Measurements from ENCODE around the gene SHC1.

The SHC1 gene

DNA sequence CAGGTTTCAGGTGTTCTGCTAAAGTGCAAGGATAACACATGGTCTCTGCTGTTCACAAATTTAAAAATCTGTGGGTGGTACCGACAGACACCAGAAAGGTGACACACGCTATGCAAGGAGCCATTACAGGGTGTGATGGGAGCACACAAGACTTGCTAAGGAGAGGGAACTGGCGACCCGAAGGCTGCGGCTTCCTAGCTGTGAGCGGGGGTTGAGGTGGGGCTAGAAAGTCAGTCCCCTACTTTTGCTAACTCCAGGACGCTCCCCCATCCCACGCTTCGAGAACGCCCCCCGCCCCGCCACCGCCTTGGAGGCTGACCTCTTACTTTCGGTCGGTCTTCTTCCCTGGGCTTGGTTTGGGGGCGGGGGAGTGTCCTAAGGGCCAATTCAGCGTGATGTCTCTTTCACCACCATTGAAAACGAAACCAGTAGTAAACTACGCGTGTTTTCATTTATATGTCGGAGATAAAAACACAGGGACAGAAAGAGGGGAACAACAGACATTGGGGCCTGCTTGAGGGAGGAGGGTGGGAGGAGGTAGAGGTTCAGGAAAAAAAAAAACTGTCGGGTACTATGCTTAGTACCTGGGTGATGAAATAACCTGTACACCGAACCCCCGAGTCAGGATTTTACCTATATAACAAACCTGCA, 5.0 kb upstream of the SHC1 start:
- ChIA-PET POLR2A (interaction anchor here (0.6 to 3.7 kb wide), 4 partner anchors 8 to 28 kb away, joined by 3 to 17 read pairs (median 10); partner anchors contain the start of genes FLAD1, PBXIP1 and PYGO2), CTCF (interaction anchor here (1.0 to 13.1 kb wide), 4 partner anchors 20 to 28 kb away, joined by 3 to 176 read pairs (median 3); partner anchors contain the start of genes LENEP, PBXIP1 and ZBTB7B)
- no peak for DNase-seq (ENCODE audit: low read depth, low spot score)
- H3K4me3 ChIP-seq (ENCODE audit: low read depth, low read length), result peak overlapping the region; percentile 68
- TF ChIP-seq, protein P1, sequence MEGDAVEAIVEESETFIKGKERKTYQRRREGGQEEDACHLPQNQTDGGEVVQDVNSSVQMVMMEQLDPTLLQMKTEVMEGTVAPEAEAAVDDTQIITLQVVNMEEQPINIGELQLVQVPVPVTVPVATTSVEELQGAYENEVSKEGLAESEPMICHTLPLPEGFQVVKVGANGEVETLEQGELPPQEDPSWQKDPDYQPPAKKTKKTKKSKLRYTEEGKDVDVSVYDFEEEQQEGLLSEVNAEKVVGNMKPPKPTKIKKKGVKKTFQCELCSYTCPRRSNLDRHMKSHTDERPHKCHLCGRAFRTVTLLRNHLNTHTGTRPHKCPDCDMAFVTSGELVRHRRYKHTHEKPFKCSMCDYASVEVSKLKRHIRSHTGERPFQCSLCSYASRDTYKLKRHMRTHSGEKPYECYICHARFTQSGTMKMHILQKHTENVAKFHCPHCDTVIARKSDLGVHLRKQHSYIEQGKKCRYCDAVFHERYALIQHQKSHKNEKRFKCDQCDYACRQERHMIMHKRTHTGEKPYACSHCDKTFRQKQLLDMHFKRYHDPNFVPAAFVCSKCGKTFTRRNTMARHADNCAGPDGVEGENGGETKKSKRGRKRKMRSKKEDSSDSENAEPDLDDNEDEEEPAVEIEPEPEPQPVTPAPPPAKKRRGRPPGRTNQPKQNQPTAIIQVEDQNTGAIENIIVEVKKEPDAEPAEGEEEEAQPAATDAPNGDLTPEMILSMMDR (IDR thresholded peaks at IDR 0.05; ENCODE audit: insufficient read depth, low read length, missing control alignments), result no peak

DNA sequence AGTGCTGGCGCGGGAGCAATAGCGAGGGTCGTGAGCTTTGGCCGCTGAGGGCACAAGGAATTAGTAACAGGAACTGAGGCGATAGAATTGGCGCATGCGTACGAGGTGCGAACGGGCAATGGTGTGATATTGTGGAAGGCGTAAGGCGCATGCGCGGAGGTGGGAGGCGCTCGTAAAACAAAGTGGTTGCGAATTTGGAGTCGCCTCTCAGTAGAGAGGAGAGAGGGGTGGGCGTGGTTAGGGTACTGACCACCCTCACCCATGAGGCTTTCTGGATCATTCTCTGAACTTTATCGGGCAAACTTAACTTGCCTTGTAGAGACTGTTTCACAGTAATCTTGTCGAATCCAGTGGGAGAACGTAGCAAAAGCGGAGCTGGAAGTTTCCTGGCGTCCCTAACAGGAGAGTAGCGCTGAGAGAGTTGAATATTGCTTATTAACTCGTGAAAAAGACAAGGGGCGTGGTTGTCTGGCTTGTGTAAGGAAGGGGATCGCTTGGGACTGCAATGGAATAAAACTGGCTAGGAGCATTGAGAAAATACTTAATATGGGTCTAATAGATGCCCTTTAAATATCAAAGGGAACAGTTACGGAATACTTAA, 4.4 kb upstream of the SHC1 start:
- TF ChIP-seq, protein P1 (IDR thresholded peaks at IDR 0.05; ENCODE audit: insufficient read depth, low read length, missing control alignments), result no peak
- DNase-seq (ENCODE audit: low read depth, low spot score), result peak; percentile 42
- ChIA-PET POLR2A (interaction anchor here (0.6 to 3.7 kb wide), 4 partner anchors 9 to 28 kb away, joined by 3 to 17 read pairs (median 10); partner anchors contain the start of genes FLAD1, PBXIP1 and PYGO2), CTCF (interaction anchor here (1.0 to 13.1 kb wide), 4 partner anchors 14 to 110 kb away, joined by 3 to 176 read pairs (median 26); partner anchors contain the start of genes LENEP, PBXIP1 and PYGO2)
- peak overlapping the region; percentile 68 for H3K4me3 ChIP-seq (ENCODE audit: low read depth, low read length)

DNA sequence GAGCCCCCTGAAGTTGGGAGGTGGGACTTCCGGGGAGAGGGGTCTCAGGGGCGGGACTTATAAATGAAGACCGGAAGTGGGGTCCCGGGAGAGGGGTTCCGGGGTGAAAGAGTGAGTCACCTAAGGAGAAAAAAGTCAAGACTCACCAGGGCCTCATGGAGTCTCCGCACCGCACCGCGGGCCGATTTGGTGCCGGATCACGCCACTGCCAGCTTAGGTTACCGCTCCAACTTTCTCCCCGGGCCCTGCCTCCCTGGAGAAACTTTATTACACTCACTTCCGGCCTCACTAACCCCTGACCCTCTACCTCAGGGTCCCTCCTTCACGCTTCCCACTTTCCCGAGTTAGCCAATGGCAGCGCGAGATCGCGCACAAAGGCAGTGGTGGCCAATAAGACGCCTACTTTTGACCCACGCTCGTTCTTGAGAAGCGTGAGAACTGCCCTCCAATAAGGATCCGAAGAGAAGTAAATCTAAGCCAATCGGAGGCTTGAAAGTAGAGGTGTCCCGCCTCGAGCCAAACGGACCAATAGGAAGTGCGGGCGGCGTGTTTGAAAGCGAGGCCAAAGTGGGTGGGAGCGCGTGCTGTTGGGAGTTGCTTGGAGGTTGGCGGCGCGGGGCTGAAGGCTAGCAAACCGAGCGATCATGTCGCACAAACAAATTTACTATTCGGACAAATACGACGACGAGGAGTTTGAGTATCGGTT, 3.7 kb upstream of the SHC1 start, which contains the start of gene CKS1B:
Gene CKS1B, plus strand, starts transcription at position 580 of the 706 bp plus-strand sequence. Its CDS starts 65 bp downstream, at position 645.
- ChIA-PET POLR2A (interaction anchor here (0.5 to 4.7 kb wide), 8 partner anchors 9 to 29 kb away, joined by 3 to 74 read pairs (median 5); partner anchors contain the start of genes FLAD1, LENEP, PBXIP1 and PYGO2), CTCF (interaction anchor here (1.0 to 13.1 kb wide), 4 partner anchors 13 to 111 kb away, joined by 3 to 176 read pairs (median 26); partner anchors contain the start of genes LENEP, PBXIP1 and PYGO2)
- peak; percentile 100 for DNase-seq (ENCODE audit: low read depth, low spot score)
- peak within 1 kb of the TSS; percentile 75 for H3K4me3 ChIP-seq (ENCODE audit: low read depth, low read length)
- TF ChIP-seq, protein P1 (IDR thresholded peaks at IDR 0.05; ENCODE audit: insufficient read depth, low read length, missing control alignments), result no peak

DNA sequence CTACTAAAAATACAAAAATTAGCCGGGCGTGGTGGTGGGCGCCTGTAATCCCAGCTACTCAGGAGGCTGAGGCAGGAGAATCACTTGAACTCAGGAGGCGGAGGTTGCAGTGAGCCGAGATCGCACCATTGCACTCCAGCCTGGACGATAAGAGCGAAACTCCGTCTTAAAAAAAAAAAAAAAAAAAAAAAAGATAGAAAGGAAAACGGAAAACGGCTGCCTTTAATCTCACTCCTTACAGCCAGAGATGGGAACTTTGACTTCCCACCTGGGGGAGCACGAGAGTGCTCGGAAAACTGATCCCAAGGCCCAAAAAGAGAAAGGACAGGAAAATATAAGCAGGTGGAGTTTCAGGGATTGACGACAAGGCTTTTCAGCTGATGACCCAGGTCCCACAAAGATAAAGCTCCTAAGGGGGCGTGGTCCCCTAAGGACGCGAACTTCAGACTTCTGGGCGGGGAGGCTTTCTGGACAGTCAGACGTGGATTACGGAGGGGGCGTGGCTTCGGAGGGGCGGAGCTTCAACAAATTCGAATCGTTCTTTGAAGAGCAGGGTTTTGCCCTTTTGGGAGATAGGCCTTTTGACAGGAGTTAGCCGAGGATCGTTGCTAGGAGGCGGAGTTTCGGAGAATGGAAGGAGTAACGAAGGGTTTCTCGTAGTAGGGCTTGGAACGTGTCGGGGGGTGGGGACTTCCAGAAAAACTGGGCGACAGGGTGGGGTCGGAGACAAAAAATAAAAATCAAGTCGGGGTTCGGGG, 3.0 kb upstream of the SHC1 start:
- ChIA-PET POLR2A (interaction anchor here (0.5 to 4.7 kb wide), 11 partner anchors 9 to 111 kb away, joined by 3 to 74 read pairs (median 4); partner anchors contain the start of genes FLAD1, LENEP, PBXIP1 and PYGO2), CTCF (interaction anchor here (1.5 to 13.1 kb wide), 5 partner anchors 12 to 199 kb away, joined by 4 to 176 read pairs (median 20); partner anchors contain the start of genes KRTCAP2, LENEP, PBXIP1 and PYGO2)
- DNase-seq (ENCODE audit: low read depth, low spot score), result peak; percentile 82
- H3K4me3 ChIP-seq (ENCODE audit: low read depth, low read length), result peak overlapping the region; percentile 75
- TF ChIP-seq, protein P1 (IDR thresholded peaks at IDR 0.05; ENCODE audit: insufficient read depth, low read length, missing control alignments), result no peak

DNA sequence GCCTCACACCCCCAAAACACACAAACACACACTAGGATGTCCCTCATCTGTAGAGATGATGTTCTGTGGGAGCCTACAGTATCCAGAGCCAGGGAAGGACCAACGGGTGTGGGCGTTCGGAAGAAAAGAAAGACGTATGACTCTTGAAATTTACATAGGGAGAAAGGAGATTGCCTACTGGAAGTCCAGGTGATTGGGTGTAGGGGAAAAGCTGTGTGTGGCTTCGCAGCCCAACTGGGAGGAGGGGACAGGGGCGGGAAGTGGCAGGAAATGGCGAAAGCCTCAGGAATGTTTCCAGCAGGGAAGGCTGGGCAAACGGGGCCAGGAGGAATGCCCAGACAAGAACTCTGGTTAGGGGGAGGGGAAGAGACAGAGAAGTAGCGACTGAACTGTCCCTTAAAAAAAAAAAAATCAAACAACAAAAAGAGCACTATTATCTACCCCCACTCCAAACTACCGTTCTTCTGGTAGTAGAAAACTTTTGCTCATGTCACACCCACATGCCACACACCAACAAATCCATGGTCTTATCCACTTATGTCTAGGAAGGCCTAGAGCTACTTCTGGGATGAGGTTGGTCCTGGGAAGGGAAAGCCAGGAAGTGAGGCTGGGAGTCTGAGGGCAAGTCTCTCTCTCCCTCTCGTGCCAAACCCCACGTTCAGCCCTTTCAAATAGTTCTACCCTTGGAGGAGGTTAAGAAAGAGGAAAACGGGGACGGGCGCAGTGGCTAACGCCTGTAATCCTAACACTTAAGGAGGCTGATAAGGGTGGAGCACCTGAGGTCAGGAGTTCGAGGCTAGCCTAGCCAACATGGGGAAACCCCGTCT, 2.2 kb upstream of the SHC1 start:
- POLR2A ChIA-PET, result interaction anchor here (0.7 to 4.7 kb wide), 7 partner anchors 8 to 45 kb away, joined by 3 to 74 read pairs (median 4); partner anchors contain the start of genes FLAD1, PBXIP1 and PYGO2
- CTCF ChIA-PET, result interaction anchor here (1.0 to 13.1 kb wide), 7 partner anchors 11 to 200 kb away, joined by 4 to 176 read pairs (median 7); partner anchors contain the start of genes KRTCAP2, LENEP, PBXIP1 and PYGO2
- TF ChIP-seq, protein P1 (IDR thresholded peaks at IDR 0.05; ENCODE audit: insufficient read depth, low read length, missing control alignments), result no peak
- peak; percentile 84 for DNase-seq (ENCODE audit: low read depth, low spot score)
- peak overlapping the region; percentile 75 for H3K4me3 ChIP-seq (ENCODE audit: low read depth, low read length)
